ENCODE measurements around the gene EMID1. TPM values are rescaled to one million over a fixed set of nuclear protein-coding genes. Genes with fewer than 3 reads are reported as not detected.
A peak's percentile ranks its signal among the peaks of the same experiment; 100 is the strongest.
"Not testable (repeated sequence)": the region's sequence is repeated elsewhere in the genome, so short reads cannot be mapped to it uniquely, and the experiment has no call there.

Gene EMID1
- total RNA-seq, 1 donor from 2014 or later: 13.8 TPM

DNA sequence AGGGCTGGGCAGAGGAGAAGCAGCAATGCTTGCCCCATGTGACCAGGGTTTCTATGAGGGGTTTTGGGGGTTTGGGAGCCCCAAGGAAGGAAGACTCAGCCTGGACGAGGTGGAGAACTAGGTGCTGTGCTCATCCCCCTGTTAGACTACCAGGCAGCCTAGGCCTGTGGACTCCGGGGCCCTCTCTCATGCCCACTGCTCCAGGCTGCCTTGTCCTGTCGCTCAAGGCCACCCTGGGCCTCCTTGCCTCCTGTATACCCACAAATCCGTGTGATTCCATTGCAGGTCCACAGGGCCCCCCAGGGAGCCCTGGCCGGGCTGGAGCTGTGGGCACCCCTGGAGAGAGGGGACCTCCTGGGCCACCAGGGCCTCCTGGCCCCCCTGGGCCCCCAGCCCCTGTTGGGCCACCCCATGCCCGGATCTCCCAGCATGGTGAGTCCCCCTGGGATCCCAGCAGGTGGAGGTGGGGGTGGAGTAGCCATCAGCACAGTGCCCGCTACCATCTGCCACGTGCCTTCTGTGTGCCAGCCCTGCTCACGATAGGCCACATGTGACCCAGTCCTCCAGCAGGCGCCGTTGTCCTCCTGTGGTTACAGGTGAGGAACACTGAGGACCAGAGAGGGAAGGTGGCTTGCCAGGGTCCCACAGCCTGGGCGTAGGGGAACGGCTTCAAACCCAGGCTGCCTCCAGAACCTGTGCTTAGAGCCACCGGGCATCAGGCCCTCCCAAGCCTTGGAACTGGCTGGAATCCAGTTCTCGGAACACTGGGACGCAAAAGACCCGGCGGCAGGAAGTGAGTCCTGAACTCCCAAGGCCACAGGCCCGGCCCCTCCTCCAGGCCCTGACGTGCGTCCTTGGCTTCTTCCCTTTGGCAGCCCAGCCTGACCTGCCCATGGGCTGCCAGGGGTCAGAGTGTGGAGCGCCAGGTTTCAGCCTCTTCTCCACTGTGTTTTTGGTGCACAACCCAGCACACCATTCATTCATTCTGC, 26.6 kb downstream of the EMID1 start:
- DNase-seq: no peak

DNA sequence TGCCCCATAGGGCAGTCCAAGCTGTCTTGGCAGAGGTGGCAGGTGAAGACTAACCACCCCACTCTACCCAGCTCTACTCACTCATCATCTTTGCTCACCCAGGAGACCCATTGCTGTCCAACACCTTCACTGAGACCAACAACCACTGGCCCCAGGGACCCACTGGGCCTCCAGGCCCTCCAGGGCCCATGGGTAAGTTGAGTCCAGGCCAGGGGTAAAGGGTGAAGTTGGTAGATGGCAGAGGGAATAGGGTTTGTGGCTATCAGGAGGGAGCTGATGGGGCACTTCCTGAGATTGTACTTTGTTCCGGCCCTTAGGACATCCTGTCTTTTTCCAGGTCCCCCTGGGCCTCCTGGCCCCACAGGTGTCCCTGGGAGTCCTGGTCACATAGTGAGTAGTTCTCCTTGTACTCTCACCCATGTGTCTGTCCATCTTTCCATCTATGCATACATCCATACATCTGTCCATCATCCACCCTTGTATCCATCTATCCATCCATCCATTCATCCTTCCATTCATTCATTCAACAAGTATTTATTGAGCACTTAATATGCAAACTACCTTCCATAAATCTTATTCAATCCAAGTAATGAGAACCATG, 27.7 kb downstream of the EMID1 start:
- no peak for DNase-seq

- not testable (repeated sequence) for DNase-seq
These were observed 34.8 kb downstream of the EMID1 start for GRCh38 chr22:29240481-29240880.

DNA sequence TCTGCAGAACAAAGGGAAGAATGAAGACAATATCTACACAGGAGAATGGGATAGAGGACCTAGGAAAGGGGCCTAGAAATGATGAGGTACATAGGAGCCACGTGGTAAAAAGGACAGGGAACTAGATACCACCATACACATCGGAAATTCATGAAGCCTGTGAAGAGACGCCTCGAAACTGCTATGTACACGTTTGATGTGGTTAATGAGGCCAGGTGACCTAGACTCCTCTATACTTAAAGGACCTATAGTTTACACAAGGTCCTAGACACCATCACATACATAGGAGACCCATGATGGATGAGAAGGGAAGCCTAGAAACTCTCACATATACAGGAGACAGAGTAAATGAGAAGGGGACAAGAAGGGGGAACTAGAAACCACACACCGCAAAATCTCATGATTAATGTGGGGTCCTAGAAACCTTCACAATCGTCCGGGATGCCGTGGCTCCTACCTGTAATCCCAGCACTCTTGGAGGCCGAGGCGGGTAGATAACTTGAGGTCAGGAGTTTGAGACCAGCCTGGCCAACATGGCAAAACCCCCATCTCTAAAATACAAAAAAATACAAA, 38.3 kb downstream of the EMID1 start:
- DNase-seq: no peak

GRCh38 chr22:29244785-29245625, 39.3 kb downstream of the EMID1 start:
- no peak for DNase-seq

DNA sequence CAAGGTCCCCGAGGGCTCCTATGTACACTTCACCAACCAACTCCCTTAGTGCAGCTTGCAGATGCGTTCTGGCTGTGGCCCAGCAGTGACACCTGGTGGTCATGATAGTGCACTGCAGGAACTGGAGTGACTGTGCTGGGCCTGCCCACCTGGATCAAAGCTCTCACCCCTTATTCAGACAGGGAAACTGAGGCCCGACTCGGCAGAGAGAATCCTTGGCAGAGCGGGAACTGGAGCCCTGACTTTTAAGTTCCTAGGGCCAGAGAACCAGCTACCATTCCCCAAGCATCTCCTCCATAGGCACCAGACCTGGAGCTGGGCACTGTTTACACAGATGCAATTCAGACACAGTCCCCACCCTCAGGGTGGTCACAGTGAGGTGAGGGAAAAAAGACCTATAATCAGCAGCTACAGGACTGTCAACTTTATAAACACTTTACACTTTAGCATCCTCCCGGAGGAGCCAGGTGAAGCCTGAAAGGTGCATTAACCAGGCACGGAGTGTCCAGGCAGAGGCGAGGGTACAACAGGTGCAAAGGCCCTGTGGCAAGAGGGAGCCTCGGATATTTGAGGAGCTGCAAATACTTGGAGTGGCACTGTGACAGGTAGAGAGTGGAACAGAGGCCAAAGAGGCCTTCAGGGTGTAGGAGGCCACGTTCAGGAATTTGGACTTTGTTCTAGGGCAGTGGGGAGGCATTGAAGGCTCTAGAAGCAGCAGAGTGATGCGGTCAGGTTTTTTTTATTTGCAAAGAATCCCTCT, 40.1 kb downstream of the EMID1 start:
- DNase-seq: peak; percentile 84

GRCh38 chr22:29247891-29248290, 42.2 kb downstream of the EMID1 start:
- DNase-seq: not testable (repeated sequence)

DNA sequence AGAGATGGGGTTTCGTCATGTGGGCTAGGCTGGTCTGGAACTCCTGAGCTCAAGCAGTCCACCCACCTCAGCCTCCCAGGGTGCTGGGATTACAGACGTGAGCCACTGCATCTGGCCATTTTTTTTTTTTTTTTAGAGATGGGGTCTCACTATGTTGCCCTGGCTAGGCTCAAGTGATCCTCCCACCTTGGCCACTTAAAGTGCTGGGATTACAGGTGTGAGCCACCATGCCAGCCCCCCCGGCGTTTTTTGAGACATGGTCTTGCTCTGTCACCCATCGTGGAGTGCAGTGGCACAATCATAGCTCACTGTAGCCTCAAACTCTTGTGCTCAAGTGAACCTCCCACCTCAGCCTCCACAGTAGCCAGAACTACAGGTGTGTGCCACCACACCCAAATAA, 45.6 kb downstream of the EMID1 start:
- no peak for DNase-seq

- DNase-seq: no peak
These were observed 46.5 kb downstream of the EMID1 start for GRCh38 chr22:29251981-29252911.

DNA sequence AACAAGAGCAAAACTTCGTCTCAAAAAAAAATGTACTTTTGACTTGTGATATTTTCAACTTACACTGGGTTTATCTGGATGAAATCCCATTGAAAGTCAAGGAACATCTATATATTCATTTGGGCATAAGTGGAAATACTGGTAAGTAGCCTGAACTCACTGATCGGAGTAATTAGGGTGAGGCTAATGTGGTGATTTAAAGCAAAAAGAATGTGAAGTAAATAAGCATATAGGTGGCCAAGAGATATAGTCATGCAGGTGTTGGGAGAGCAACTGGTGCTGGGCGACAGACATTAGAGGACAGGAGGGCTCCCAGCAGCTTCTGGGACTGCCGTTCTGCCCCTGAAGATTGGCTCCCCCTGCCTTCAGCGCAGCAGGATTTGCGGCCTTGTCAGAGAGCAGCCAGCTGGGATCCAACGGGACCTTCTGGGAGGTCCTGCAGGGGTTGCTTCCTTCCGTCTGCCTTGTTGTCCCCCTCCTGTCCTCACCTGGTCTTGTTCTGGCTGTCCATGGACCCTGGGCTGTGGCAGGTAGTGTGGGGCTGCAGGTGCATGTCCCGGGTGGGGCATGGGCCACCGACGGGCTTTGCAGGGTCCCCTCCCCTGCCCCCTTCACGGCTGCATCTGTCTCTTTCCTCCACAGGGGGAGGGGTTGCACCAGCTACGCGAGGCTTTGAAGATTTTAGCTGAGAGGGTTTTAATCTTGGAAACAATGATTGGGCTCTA, 48.0 kb downstream of the EMID1 start:
- DNase-seq: no peak

GRCh38 chr22:29254286-29254660, 48.6 kb downstream of the EMID1 start:
- DNase-seq: no peak

DNA sequence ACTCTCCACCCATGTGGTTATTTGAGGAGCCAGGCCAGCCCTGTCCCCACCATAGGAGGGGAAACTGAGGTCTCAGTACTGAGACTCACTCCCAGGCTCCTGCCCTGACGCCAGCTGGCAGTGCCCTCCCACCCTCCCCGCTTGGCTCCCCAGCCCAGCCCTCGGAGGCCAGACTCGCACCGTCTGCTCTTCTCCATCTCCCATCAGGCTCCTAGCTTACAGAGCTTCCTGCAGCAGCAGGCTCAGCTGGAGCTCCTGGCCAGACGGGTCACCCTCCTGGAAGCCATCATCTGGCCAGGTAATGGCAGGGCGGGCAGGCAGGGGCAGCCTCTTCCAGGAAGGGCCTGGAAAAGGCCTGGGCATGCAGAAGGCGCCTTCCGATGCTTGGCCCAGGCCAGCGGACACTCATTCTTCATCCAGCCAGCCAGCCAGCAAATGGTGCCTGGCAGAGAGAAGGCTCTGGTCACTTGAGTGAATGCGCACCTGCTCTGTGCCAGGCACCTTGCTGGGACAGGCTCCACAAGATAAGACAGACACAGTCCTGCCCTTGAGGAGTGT, 49.4 kb downstream of the EMID1 start:
- no peak for DNase-seq

- DNase-seq: no peak
These were observed 51.1 kb downstream of the EMID1 start for GRCh38 chr22:29256606-29257325.

DNA sequence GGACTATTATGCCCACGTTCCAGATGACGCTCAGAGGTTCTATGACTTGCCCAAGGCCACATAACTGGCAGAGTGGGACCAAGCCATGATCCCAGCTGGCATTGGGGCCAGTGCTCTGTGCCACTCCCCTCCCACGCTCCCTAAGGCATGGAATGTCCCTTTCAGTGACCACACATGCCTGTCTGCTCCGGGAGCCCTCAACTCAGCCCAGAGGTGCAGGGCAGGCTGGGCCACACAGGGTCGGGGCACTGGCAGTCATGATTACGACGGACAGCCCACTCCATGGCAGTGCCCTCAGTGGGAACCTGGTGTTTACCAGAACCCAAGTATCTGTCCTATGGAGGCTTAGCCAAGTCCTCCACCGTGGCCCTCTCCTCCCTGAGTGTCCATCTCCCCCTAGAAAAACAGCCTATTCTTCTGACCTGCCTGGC, 52.1 kb downstream of the EMID1 start:
- no peak for DNase-seq

- no peak for DNase-seq
These were observed 52.9 kb downstream of the EMID1 start for GRCh38 chr22:29258407-29259252.

DNA sequence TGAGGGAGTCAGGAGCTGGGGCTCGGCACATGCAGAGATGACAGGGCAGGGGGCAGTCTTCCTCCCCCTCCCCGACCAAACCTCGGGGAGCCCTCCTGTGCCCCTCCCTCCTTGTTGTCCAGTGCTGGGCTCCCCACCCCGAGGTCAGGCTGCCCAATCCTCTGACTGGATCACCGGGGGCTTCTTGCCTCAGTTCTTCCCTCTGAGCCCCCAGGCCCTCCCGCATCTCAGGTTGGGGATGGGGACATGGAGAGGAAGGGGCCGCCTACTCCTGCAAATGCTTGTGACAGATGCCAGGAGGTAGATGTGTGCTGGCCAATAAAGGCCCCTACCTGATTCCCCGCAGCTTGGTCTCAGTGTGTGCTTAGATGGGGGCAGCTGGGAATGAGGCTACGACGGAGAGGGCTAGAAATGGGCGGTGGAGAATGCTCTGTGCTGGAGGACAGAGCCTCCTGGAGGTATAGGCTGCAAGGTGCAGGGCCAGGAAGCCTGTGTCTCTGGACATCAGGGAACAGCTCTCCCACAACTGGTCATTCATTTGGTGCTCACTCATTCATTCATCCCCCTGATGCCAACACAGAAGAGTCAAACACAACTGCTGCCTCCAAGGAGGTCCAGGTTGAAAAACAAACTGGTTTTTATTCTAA, 53.7 kb downstream of the EMID1 start:
- no peak for DNase-seq

GRCh38 chr22:29260031-29260560, 54.4 kb downstream of the EMID1 start:
- no peak for DNase-seq

Data from tongue (tissue), 2 donors.